Prostate gland (tissue), 2 donors: ENCODE results near the gene EPB41L2. TPM values are rescaled to one million over a fixed set of nuclear protein-coding genes. Genes with fewer than 3 reads are reported as not detected.
"Not testable (repeated sequence)": the region's sequence is repeated elsewhere in the genome, so short reads cannot be mapped to it uniquely, and the experiment has no call there.

ENCODE experiments used
- DNase-seq: peaks from one replicate; pipeline ENCODE4 v3.0.0-alpha.2; 2019; ENCODE audit warnings: low spot score
- H3K27ac ChIP-seq, 2 donors: fragments of 200-600 bp; sonication (generic); 2 replicates each; pipeline ENCODE4 v1.5.1; 2017 to 2019
- H3K27me3 ChIP-seq: fragments of 200-600 bp; sonication (generic); replicated peaks from 2 replicates; pipeline ENCODE4 v1.5.1; 2019; ENCODE audit not compliant: insufficient read depth
- H3K36me3 ChIP-seq, 2 donors: fragments of 200-600 bp; sonication (generic); 1 replicate in 1 of 2; 2 replicates in 1 of 2; pipeline versions ENCODE4 v1.5.1 to v1.8.1; 2017 to 2019
- H3K4me1 ChIP-seq: fragments of 200-600 bp; sonication (generic); replicated peaks from 2 replicates; pipeline ENCODE4 v1.5.1; 2019
- H3K4me3 ChIP-seq, 2 donors: fragments of 200-600 bp; sonication (generic); 2 replicates each; pipeline ENCODE4 v1.5.1; 2017 to 2019
- H3K9me3 ChIP-seq: fragments of 200-600 bp; sonication (generic); 2 replicates; pipeline ENCODE4 v1.5.1; 2017
- POLR2A ChIP-seq: fragments of 450-650 bp; IDR thresholded peaks from one replicate; pipeline ENCODE4 v1.6.1; 2016; ENCODE audit warnings: antibody characterized with exemption, mild to moderate bottlenecking
- POLR2AphosphoS5 ChIP-seq: sonication (generic); formaldehyde crosslinking; IDR thresholded peaks from one replicate; pipeline ENCODE4 v1.6.1; 2017; ENCODE audit warnings: antibody characterized with exemption
- WGBS: methylation state at CpG from one replicate; pipeline ENCODE4 v1.1.5; 2018; 5-methylcytosine and 5-hydroxymethylcytosine counted together
- intact Hi-C: fragments of 100-400 bp; cut with DNase I; formaldehyde crosslinking; loops from one replicate; pipeline ENCODE4 v1.14.2; 2022
- total RNA-seq, 2 donors: library from RNA; depleted of rRNA; stranded (reverse); fragments of >200 nt; gene quantifications; one replicate each; pipeline ENCODE4 v1.1.0, GENCODE V29; 2016
- TF ChIP-seq, protein P1 (sequence below), 4 experiments: fragments of 200-600 bp in 2 of 4; fragments of 450-650 bp in 2 of 4; sonication (generic) in 2 of 4; IDR thresholded peaks; 1 replicate in 3 of 4; 2 replicates in 1 of 4; pipeline ENCODE4 v1.5.1; 2016 to 2019; ENCODE audit warnings: antibody characterized with exemption in 4 of 4, mild to moderate bottlenecking in 2 of 4, moderate library complexity in 2 of 4

Gene EPB41L2
- total RNA-seq, 2 donors from 2014 or later, result 11.9 to 105 TPM

DNA sequence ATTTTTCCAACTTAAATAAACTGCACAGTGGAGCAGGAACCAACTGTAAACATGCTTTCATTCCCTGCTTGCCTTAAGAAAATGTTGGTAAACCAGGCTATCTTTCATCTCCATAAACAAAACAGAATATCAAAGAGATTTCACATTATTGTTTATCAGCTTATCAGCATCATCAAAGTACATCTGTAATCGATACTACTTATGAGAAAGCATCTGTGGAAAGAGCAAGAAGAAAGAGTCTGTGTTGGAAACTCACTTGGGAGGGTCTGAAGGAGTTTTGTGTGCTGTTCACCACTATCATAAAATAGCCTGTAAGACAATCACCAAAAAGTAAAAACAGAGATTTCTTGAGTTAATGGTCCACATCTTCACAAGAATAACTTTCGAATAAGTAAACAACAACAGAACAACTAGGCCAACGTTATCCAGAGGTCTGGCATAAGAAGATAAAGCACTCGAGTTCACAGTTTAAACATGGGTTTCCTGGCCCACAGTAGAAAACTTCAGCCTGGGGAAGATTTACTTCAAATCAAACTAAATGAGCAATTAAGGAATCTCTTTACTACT lies 47.9 kb downstream of the EPB41L2 start:
- no peaks in the 10 kb centered on the region for H3K36me3 ChIP-seq
- 28% methylated on average over 4 of the region's 4 CpGs for WGBS
- intact Hi-C loops, result no loop called here

DNA sequence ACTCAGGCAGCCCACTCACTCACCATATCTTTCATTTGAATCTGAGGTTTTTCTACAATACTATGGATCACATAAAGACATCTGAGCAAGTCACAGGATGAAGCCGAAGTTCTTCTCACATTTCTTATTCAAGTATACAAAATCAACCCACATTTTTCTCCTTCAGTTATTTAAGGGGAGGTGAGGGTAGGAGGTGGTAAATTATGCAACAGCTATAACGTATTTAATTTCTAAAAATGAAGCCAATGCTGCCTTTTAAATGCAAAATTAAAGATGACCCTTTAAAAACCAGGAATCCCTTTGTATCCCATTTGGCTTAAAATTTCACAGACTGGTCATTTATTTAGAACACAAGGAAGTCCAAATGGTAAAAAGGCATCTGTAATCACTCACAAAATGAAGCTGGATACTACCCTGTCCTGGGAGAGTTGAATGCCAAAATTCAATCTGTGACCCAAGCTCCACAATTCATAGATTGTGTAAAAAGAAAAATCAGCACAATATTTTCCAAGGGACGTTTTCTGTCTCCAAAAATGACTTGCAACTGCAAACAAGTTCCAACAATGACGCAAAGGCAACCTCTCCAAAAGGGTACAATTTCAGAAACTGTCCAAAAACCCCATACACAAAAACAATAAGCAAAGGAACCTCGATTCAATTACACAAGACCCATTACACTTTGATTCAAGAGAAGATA lies 48.8 kb downstream of the EPB41L2 start:
- no peak for DNase-seq
- intact Hi-C loops, result no loop called here
- TF ChIP-seq POLR2AphosphoS5 (no peak), POLR2A (no peak)
- TF ChIP-seq, protein P1, sequence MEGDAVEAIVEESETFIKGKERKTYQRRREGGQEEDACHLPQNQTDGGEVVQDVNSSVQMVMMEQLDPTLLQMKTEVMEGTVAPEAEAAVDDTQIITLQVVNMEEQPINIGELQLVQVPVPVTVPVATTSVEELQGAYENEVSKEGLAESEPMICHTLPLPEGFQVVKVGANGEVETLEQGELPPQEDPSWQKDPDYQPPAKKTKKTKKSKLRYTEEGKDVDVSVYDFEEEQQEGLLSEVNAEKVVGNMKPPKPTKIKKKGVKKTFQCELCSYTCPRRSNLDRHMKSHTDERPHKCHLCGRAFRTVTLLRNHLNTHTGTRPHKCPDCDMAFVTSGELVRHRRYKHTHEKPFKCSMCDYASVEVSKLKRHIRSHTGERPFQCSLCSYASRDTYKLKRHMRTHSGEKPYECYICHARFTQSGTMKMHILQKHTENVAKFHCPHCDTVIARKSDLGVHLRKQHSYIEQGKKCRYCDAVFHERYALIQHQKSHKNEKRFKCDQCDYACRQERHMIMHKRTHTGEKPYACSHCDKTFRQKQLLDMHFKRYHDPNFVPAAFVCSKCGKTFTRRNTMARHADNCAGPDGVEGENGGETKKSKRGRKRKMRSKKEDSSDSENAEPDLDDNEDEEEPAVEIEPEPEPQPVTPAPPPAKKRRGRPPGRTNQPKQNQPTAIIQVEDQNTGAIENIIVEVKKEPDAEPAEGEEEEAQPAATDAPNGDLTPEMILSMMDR (IDR thresholded peaks at IDR 0.05), result no peak
- no peak overlapping the region for H3K4me3 ChIP-seq
- no peaks in the 10 kb centered on the region for H3K27me3 ChIP-seq
- WGBS, result 33% methylated on average over 5 of the region's 5 CpGs
- no peaks in the 10 kb centered on the region for H3K4me1 ChIP-seq
- H3K9me3 ChIP-seq, result no peaks in the 10 kb centered on the region
- no peaks in the 10 kb centered on the region for H3K36me3 ChIP-seq
- no peak overlapping the region for H3K27ac ChIP-seq

More for the DNA sequence above, 47.9 kb downstream of the EPB41L2 start:
- no peaks in the 10 kb centered on the region for H3K4me1 ChIP-seq
- no peaks in the 10 kb centered on the region for H3K27me3 ChIP-seq
- no peak overlapping the region for H3K4me3 ChIP-seq
- H3K27ac ChIP-seq, result no peak overlapping the region
- H3K9me3 ChIP-seq, result no peaks in the 10 kb centered on the region
- TF ChIP-seq, protein P1 (IDR thresholded peaks at IDR 0.05), result no peak
- TF ChIP-seq POLR2A, result no peak
- TF ChIP-seq POLR2AphosphoS5, result no peak
- DNase-seq, result no peak

DNA sequence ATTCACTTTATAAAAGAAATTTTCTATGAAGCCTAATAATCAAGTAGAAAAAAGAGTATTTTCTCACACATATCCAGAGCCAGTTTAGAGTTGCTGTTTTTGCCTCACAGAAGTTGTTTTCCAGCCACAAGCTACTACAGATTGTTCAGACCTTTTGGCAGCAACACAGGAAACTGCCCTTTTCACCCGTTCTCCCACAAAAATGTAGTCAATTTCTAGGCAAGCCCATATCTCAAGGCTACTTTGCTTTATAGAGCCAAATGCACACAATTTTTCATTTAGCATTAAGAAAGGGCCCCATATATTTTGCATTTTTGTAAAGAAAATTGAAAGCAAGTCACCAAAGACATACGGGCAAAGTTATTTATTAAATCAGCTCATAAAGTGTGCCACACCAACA lies 49.5 kb downstream of the EPB41L2 start:
- no peak overlapping the region for H3K27ac ChIP-seq
- H3K36me3 ChIP-seq, result no peaks in the 10 kb centered on the region
- no peaks in the 10 kb centered on the region for H3K4me1 ChIP-seq
- no peak for DNase-seq
- intact Hi-C loops, result no loop called here
- H3K27me3 ChIP-seq, result no peaks in the 10 kb centered on the region
- H3K4me3 ChIP-seq, result no peak overlapping the region
- 13% methylated on average over 2 of the region's 2 CpGs for WGBS
- TF ChIP-seq, protein P1 (IDR thresholded peaks at IDR 0.05), result no peak
- TF ChIP-seq POLR2A (no peak), POLR2AphosphoS5 (no peak)
- no peaks in the 10 kb centered on the region for H3K9me3 ChIP-seq

DNA sequence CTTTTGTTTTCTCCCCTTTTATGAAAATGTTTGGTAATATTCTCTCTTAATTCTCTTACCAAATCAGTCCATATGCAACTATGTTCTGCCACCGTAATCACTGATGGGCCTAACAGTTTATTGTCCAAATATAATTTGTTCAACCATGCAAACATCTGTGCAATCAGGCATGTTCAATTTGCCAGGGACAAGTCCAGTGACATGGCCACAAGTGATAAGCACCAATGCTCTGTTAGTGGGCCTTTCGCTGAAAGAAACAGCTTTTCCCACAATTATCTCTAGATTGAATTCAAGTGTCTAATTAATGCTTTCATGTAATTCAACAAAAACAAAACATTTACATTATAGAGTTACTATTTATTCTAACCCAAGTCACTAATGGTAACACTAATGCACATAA lies 53.3 kb downstream of the EPB41L2 start:
- WGBS, result 93% methylated on average over 2 of the region's 2 CpGs
- Histone ChIP-seq H3K4me1 (no peaks in the 10 kb centered on the region), H3K36me3 (no peaks in the 10 kb centered on the region), H3K9me3 (no peaks in the 10 kb centered on the region), H3K27ac (no peak overlapping the region), H3K4me3 (no peak overlapping the region), H3K27me3 (no peaks in the 10 kb centered on the region)
- intact Hi-C loops, result no loop called here
- TF ChIP-seq, protein P1 (IDR thresholded peaks at IDR 0.05), result no peak
- no peak for TF ChIP-seq POLR2A
- no peak for TF ChIP-seq POLR2AphosphoS5
- DNase-seq, result no peak

DNA sequence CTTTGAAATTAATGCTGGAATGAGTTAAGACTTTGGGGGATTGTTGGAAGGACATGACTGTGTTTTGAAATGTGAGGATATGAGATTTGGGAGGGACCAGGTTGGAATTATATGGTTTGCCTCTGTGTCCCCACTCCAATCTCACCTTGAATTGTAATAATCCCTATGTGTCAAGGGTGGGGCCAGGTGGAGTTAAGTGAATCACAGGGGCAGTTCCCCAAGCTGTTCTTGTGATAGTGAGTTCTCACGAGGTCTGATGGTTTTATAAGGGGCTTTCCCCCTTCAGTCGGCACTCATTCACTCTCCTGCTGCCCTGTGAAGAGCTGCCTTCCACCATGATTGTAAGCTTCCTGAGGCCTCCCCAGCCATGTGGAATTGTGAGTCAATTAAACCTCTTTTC lies 54.1 kb downstream of the EPB41L2 start:
- H3K9me3 ChIP-seq, H3K4me3 ChIP-seq, DNase-seq, H3K4me1 ChIP-seq, H3K27me3 ChIP-seq, H3K36me3 ChIP-seq, H3K27ac ChIP-seq, intact Hi-C loops: not testable (repeated sequence)
- WGBS, result 94% methylated on average over 2 of the region's 2 CpGs

DNA sequence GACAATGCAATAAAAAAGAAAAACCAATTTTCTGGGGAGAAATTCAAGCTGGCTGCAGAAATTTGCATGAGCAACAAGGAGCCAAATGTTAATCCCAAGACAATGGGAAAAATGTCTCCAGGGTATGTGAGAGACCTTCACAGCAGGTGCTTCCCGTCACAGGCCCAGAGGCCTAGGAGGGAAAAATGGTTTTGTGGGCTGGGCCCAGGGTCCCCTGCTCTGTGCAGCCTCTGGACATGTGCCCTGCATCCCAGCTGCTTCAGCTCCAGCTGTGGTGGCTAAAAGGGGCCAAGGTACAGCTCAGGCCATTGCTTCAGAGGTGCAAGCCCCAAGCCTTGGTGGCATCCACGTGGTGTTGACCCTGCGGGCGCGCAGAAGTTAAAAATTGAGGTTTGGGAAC lies 55.1 kb downstream of the EPB41L2 start:
- DNase-seq, H3K4me3 ChIP-seq, H3K27me3 ChIP-seq, H3K36me3 ChIP-seq, H3K9me3 ChIP-seq, intact Hi-C loops, H3K27ac ChIP-seq, H3K4me1 ChIP-seq: not testable (repeated sequence)
- WGBS, result 73% methylated on average over 5 of the region's 5 CpGs
